ENCODE results near the gene ASPHD1.
"Not testable (repeated sequence)": the region's sequence is repeated elsewhere in the genome, so short reads cannot be mapped to it uniquely, and the experiment has no call there.

The ASPHD1 gene

GRCh38 chr16:29909391-29909790, 9.1 kb downstream of the ASPHD1 start:
- Histone ChIP-seq H3K9ac (ENCODE audit: low read length in 2 of 2) (no peak overlapping the region), H3K4me3 (ENCODE audit: low read length in 2 of 2) (no peak overlapping the region), H3K36me3 (ENCODE audit: control insufficient read depth in 2 of 2, insufficient read depth in 2 of 2, low read length in 2 of 2) (no peaks in the 10 kb centered on the region), H3K27me3 (ENCODE audit: control insufficient read depth in 1 of 2, insufficient read depth in 2 of 2, low read length in 2 of 2) (no peaks in the 10 kb centered on the region), H3K27ac (ENCODE audit: low read length) (no peak overlapping the region), H3K9me3 (ENCODE audit: control insufficient read depth in 2 of 2, low read length in 2 of 2) (no peaks in the 10 kb centered on the region), H3K4me1 (ENCODE audit: control insufficient read depth, insufficient read depth, low read length) (no peaks in the 10 kb centered on the region)

- not testable (repeated sequence) for H3K27me3 ChIP-seq (ENCODE audit: control insufficient read depth in 1 of 2, insufficient read depth in 2 of 2, low read length in 2 of 2); H3K36me3 ChIP-seq (ENCODE audit: control insufficient read depth in 2 of 2, insufficient read depth in 2 of 2, low read length in 2 of 2); H3K9me3 ChIP-seq (ENCODE audit: control insufficient read depth in 2 of 2, low read length in 2 of 2); H3K27ac ChIP-seq (ENCODE audit: low read length); H3K4me1 ChIP-seq (ENCODE audit: control insufficient read depth, insufficient read depth, low read length); H3K9ac ChIP-seq (ENCODE audit: low read length in 2 of 2); H3K4me3 ChIP-seq (ENCODE audit: low read length in 2 of 2)
Observed at GRCh38 chr16:29909851-29910250, 9.6 kb downstream of the ASPHD1 start.

- H3K9ac ChIP-seq (ENCODE audit: low read length in 2 of 2) = no peak overlapping the region
- no peaks in the 10 kb centered on the region for H3K27me3 ChIP-seq (ENCODE audit: control insufficient read depth in 1 of 2, insufficient read depth in 2 of 2, low read length in 2 of 2)
- no peaks in the 10 kb centered on the region for H3K9me3 ChIP-seq (ENCODE audit: control insufficient read depth in 2 of 2, low read length in 2 of 2)
- no peaks in the 10 kb centered on the region for H3K36me3 ChIP-seq (ENCODE audit: control insufficient read depth in 2 of 2, insufficient read depth in 2 of 2, low read length in 2 of 2)
- no peak overlapping the region for H3K4me3 ChIP-seq (ENCODE audit: low read length in 2 of 2)
- H3K4me1 ChIP-seq (ENCODE audit: control insufficient read depth, insufficient read depth, low read length) = no peaks in the 10 kb centered on the region
- H3K27ac ChIP-seq (ENCODE audit: low read length) = no peak overlapping the region
Observed at GRCh38 chr16:29910819-29911675, 10.8 kb downstream of the ASPHD1 start.

GRCh38 chr16:29911676-29912010, 11.4 kb downstream of the ASPHD1 start:
- H3K36me3 ChIP-seq (ENCODE audit: control insufficient read depth in 2 of 2, insufficient read depth in 2 of 2, low read length in 2 of 2) = no peaks in the 10 kb centered on the region
- no peak overlapping the region for H3K9ac ChIP-seq (ENCODE audit: low read length in 2 of 2)
- no peaks in the 10 kb centered on the region for H3K9me3 ChIP-seq (ENCODE audit: control insufficient read depth in 2 of 2, low read length in 2 of 2)
- H3K27ac ChIP-seq (ENCODE audit: low read length) = no peak overlapping the region
- no peak overlapping the region for H3K4me3 ChIP-seq (ENCODE audit: low read length in 2 of 2)
- no peaks in the 10 kb centered on the region for H3K4me1 ChIP-seq (ENCODE audit: control insufficient read depth, insufficient read depth, low read length)
- H3K27me3 ChIP-seq (ENCODE audit: control insufficient read depth in 1 of 2, insufficient read depth in 2 of 2, low read length in 2 of 2) = no peaks in the 10 kb centered on the region

- no peak overlapping the region for H3K9ac ChIP-seq (ENCODE audit: low read length in 2 of 2)
- no peaks in the 10 kb centered on the region for H3K9me3 ChIP-seq (ENCODE audit: control insufficient read depth in 2 of 2, low read length in 2 of 2)
- H3K4me3 ChIP-seq (ENCODE audit: low read length in 2 of 2) = no peak overlapping the region
- H3K27ac ChIP-seq (ENCODE audit: low read length) = no peak overlapping the region
- peaks cover 0 to 3% of the 10 kb centered on the region in 2 donors for H3K36me3 ChIP-seq (ENCODE audit: control insufficient read depth in 2 of 2, insufficient read depth in 2 of 2, low read length in 2 of 2)
- H3K4me1 ChIP-seq (ENCODE audit: control insufficient read depth, insufficient read depth, low read length) = no peaks in the 10 kb centered on the region
- no peaks in the 10 kb centered on the region for H3K27me3 ChIP-seq (ENCODE audit: control insufficient read depth in 1 of 2, insufficient read depth in 2 of 2, low read length in 2 of 2)
Observed at GRCh38 chr16:29912087-29912486, 11.8 kb downstream of the ASPHD1 start.

- Histone ChIP-seq H3K27me3 (ENCODE audit: control insufficient read depth in 1 of 2, insufficient read depth in 2 of 2, low read length in 2 of 2) (no peaks in the 10 kb centered on the region), H3K4me1 (ENCODE audit: control insufficient read depth, insufficient read depth, low read length) (no peaks in the 10 kb centered on the region), H3K4me3 (ENCODE audit: low read length in 2 of 2) (no peak overlapping the region), H3K27ac (ENCODE audit: low read length) (no peak overlapping the region), H3K9me3 (ENCODE audit: control insufficient read depth in 2 of 2, low read length in 2 of 2) (no peaks in the 10 kb centered on the region), H3K36me3 (ENCODE audit: control insufficient read depth in 2 of 2, insufficient read depth in 2 of 2, low read length in 2 of 2) (peaks cover 0 to 3% of the 10 kb centered on the region in 2 donors), H3K9ac (ENCODE audit: low read length in 2 of 2) (no peak overlapping the region)
Observed at GRCh38 chr16:29913514-29913913, 13.2 kb downstream of the ASPHD1 start.

- H3K4me3 ChIP-seq (ENCODE audit: low read length in 2 of 2) = no peak overlapping the region
- H3K36me3 ChIP-seq (ENCODE audit: control insufficient read depth in 2 of 2, insufficient read depth in 2 of 2, low read length in 2 of 2) = peaks cover 5 to 6% of the 10 kb centered on the region in 2 donors
- no peak overlapping the region for H3K27ac ChIP-seq (ENCODE audit: low read length)
- H3K4me1 ChIP-seq (ENCODE audit: control insufficient read depth, insufficient read depth, low read length) = no peaks in the 10 kb centered on the region
- H3K9ac ChIP-seq (ENCODE audit: low read length in 2 of 2) = no peak overlapping the region
- no peaks in the 10 kb centered on the region for H3K9me3 ChIP-seq (ENCODE audit: control insufficient read depth in 2 of 2, low read length in 2 of 2)
- no peaks in the 10 kb centered on the region for H3K27me3 ChIP-seq (ENCODE audit: control insufficient read depth in 1 of 2, insufficient read depth in 2 of 2, low read length in 2 of 2)
Observed at GRCh38 chr16:29915590-29916247, 15.4 kb downstream of the ASPHD1 start.

GRCh38 chr16:29916979-29917378, 16.7 kb downstream of the ASPHD1 start:
- H3K9ac ChIP-seq (ENCODE audit: low read length in 2 of 2) = no peak overlapping the region
- no peak overlapping the region for H3K27ac ChIP-seq (ENCODE audit: low read length)
- no peak overlapping the region for H3K4me3 ChIP-seq (ENCODE audit: low read length in 2 of 2)
- H3K36me3 ChIP-seq (ENCODE audit: control insufficient read depth in 2 of 2, insufficient read depth in 2 of 2, low read length in 2 of 2) = peaks cover 6 to 13% of the 10 kb centered on the region in 2 donors
- no peaks in the 10 kb centered on the region for H3K4me1 ChIP-seq (ENCODE audit: control insufficient read depth, insufficient read depth, low read length)
- H3K9me3 ChIP-seq (ENCODE audit: control insufficient read depth in 2 of 2, low read length in 2 of 2) = no peaks in the 10 kb centered on the region
- H3K27me3 ChIP-seq (ENCODE audit: control insufficient read depth in 1 of 2, insufficient read depth in 2 of 2, low read length in 2 of 2) = no peaks in the 10 kb centered on the region

GRCh38 chr16:29920288-29921033, 20.2 kb downstream of the ASPHD1 start:
- Histone ChIP-seq H3K9ac (ENCODE audit: low read length in 2 of 2) (no peak overlapping the region), H3K36me3 (ENCODE audit: control insufficient read depth in 2 of 2, insufficient read depth in 2 of 2, low read length in 2 of 2) (peaks cover 8 to 13% of the 10 kb centered on the region in 2 donors), H3K4me3 (ENCODE audit: low read length in 2 of 2) (no peak overlapping the region), H3K27ac (ENCODE audit: low read length) (no peak overlapping the region), H3K27me3 (ENCODE audit: control insufficient read depth in 1 of 2, insufficient read depth in 2 of 2, low read length in 2 of 2) (no peaks in the 10 kb centered on the region), H3K9me3 (ENCODE audit: control insufficient read depth in 2 of 2, low read length in 2 of 2) (no peaks in the 10 kb centered on the region), H3K4me1 (ENCODE audit: control insufficient read depth, insufficient read depth, low read length) (peaks cover 6% of the 10 kb centered on the region)

GRCh38 chr16:29921034-29921385, 20.7 kb downstream of the ASPHD1 start:
- Histone ChIP-seq H3K27ac (ENCODE audit: low read length) (no peak overlapping the region), H3K4me1 (ENCODE audit: control insufficient read depth, insufficient read depth, low read length) (peaks cover 7% of the 10 kb centered on the region), H3K4me3 (ENCODE audit: low read length in 2 of 2) (no peak overlapping the region), H3K27me3 (ENCODE audit: control insufficient read depth in 1 of 2, insufficient read depth in 2 of 2, low read length in 2 of 2) (no peaks in the 10 kb centered on the region), H3K9ac (ENCODE audit: low read length in 2 of 2) (no peak overlapping the region), H3K9me3 (ENCODE audit: control insufficient read depth in 2 of 2, low read length in 2 of 2) (no peaks in the 10 kb centered on the region), H3K36me3 (ENCODE audit: control insufficient read depth in 2 of 2, insufficient read depth in 2 of 2, low read length in 2 of 2) (peaks cover 8 to 13% of the 10 kb centered on the region in 2 donors)

Data from stomach smooth muscle (tissue), 2 donors.